HepG2 (cell line): Measurements from ENCODE around the gene CHPF. TPM values are rescaled to one million over a fixed set of nuclear protein-coding genes. Genes with fewer than 3 reads are reported as not detected.

Experiments
- BORCS8-MEF2B ChIP-seq: sonication (generic); formaldehyde crosslinking; IDR thresholded peaks from 2 replicates; pipeline ENCODE4 v1.8.0; 2022; ENCODE audit warnings: mild to moderate bottlenecking, missing genetic modification reagents
- CREB1 ChIP-seq, 2 experiments: fragments of 450-650 bp in 1 of 2; IDR thresholded peaks; 2 replicates each; pipeline ENCODE4 v1.6.1; 2016 to 2017; ENCODE audit warnings: control low read depth in 1 of 2, mild to moderate bottlenecking in 1 of 2, missing compliant biosample characterization in 1 of 2, missing genetic modification characterization in 1 of 2
- EP300 ChIP-seq, 3 experiments: sonication (generic) in 1 of 3; formaldehyde crosslinking in 1 of 3; IDR thresholded peaks; 2 replicates each; pipeline versions ENCODE4 v1.5.1 to v1.6.1; 2011 to 2020; ENCODE audit warnings: low read depth in 2 of 3, low read length in 2 of 3, borderline replicate concordance in 1 of 3, improper control_type of control experiment in 1 of 3, mild to moderate bottlenecking in 1 of 3, missing genetic modification reagents in 1 of 3, moderate library complexity in 1 of 3
- HDAC6 ChIP-seq: fragments of 200-600 bp; sonication (generic); IDR thresholded peaks from 2 replicates; pipeline ENCODE4 v1.7.0; 2017; ENCODE audit warnings: mild to moderate bottlenecking, antibody characterized with exemption, low read length, low read depth
- MIER2 ChIP-seq: IDR thresholded peaks from 2 replicates; pipeline ENCODE4 v1.6.1; 2016; ENCODE audit warnings: missing biosample characterization, missing genetic modification reagents
- POLR2AphosphoS2 ChIP-seq: IDR thresholded peaks from 2 replicates; pipeline ENCODE4 v1.6.1; 2011; ENCODE audit warnings: low read depth, low read length, improper control_type of control experiment
- RARA ChIP-seq: IDR thresholded peaks from 2 replicates; pipeline ENCODE4 v1.6.1; 2016; ENCODE audit warnings: missing genetic modification reagents, missing compliant biosample characterization
- RBAK ChIP-seq: sonication (generic); formaldehyde crosslinking; IDR thresholded peaks from 2 replicates; pipeline ENCODE4 v1.5.1; 2020; ENCODE audit warnings: mild to moderate bottlenecking, missing genetic modification reagents
- SAFB2 ChIP-seq: sonication (generic); formaldehyde crosslinking; IDR thresholded peaks from 2 replicates; pipeline ENCODE4 v1.5.1; 2020; ENCODE audit warnings: missing genetic modification reagents, low read depth, mild to moderate bottlenecking, borderline replicate concordance
- SMC3 ChIP-seq: IDR thresholded peaks from 2 replicates; pipeline ENCODE4 v1.6.1; 2011; ENCODE audit warnings: low read length, improper control_type of control experiment
- SP5 ChIP-seq: IDR thresholded peaks from 2 replicates; pipeline ENCODE4 v1.6.1; 2016; ENCODE audit warnings: low read depth, borderline replicate concordance
- SRSF4 ChIP-seq: fragments of 200-400 bp; formaldehyde crosslinking; IDR thresholded peaks from one replicate; pipeline ENCODE4 v1.6.1; 2018; ENCODE audit warnings: mild to moderate bottlenecking, low read depth, low read length, moderate library complexity; ENCODE audit not compliant: poor library complexity, severe bottlenecking
- ZFY ChIP-seq: sonication (generic); formaldehyde crosslinking; IDR thresholded peaks from 2 replicates; pipeline ENCODE4 v1.4.0; 2020; ENCODE audit warnings: missing genetic modification reagents
- ZNF331 ChIP-seq: sonication (generic); formaldehyde crosslinking; IDR thresholded peaks from 2 replicates; pipeline ENCODE4 v1.4.0; 2020; ENCODE audit warnings: missing genetic modification reagents
- ZNF530 ChIP-seq: sonication (generic); formaldehyde crosslinking; IDR thresholded peaks from 2 replicates; pipeline ENCODE4 v1.5.0; 2020; ENCODE audit warnings: low read depth, mild to moderate bottlenecking, missing genetic modification reagents
- ZNF709 ChIP-seq: sonication (generic); formaldehyde crosslinking; IDR thresholded peaks from 2 replicates; pipeline ENCODE4 v1.5.0; 2020; ENCODE audit warnings: mild to moderate bottlenecking, missing genetic modification reagents
- polyA plus RNA-seq, 8 experiments: library from polyadenylated mRNA; depleted of rRNA in 3 of 8; stranded (reverse) in 7 of 8; unstranded in 1 of 8; fragments of >200 nt; fragmentation: Illumina TruSeq in 4 of 8; extraction: Trizol in 4 of 8; gene quantifications; 2 replicates each; pipeline versions ENCODE4 v1.2.1 to v1.2.3, GENCODE V29; 2011 to 2016; ENCODE audit warnings: low read depth in 4 of 8, missing spikeins in 1 of 8, mixed read lengths in 1 of 8; ENCODE audit not compliant: insufficient read depth in 1 of 8
- total RNA-seq, 5 experiments: library from RNA; depleted of rRNA; stranded (reverse); fragments of >200 nt; fragmentation: Illumina TruSeq; extraction: Trizol; gene quantifications; 2 replicates each; pipeline ENCODE4 v1.2.3, GENCODE V29; 2016; ENCODE audit warnings: low read depth in 1 of 5
- TF ChIP-seq, protein P1 (sequence below): IDR thresholded peaks from 2 replicates; pipeline ENCODE4 v1.6.1; 2016
- TF ChIP-seq, protein P2 (sequence below): sonication (generic); formaldehyde crosslinking; IDR thresholded peaks from 2 replicates; pipeline ENCODE4 v1.5.1; 2020; ENCODE audit warnings: missing genetic modification reagents, mild to moderate bottlenecking, borderline replicate concordance
- TF ChIP-seq, protein P3 (sequence below): sonication (generic); formaldehyde crosslinking; IDR thresholded peaks from 2 replicates; pipeline ENCODE4 v1.9.0; 2021; ENCODE audit warnings: missing genetic modification reagents, borderline replicate concordance

Gene CHPF
- total and polyA plus RNA-seq, 2 of the 13 experiments (the other 11 are each of a cell fraction or from before 2014, with no cell fraction given), result 79.6 to 111 TPM

DNA sequence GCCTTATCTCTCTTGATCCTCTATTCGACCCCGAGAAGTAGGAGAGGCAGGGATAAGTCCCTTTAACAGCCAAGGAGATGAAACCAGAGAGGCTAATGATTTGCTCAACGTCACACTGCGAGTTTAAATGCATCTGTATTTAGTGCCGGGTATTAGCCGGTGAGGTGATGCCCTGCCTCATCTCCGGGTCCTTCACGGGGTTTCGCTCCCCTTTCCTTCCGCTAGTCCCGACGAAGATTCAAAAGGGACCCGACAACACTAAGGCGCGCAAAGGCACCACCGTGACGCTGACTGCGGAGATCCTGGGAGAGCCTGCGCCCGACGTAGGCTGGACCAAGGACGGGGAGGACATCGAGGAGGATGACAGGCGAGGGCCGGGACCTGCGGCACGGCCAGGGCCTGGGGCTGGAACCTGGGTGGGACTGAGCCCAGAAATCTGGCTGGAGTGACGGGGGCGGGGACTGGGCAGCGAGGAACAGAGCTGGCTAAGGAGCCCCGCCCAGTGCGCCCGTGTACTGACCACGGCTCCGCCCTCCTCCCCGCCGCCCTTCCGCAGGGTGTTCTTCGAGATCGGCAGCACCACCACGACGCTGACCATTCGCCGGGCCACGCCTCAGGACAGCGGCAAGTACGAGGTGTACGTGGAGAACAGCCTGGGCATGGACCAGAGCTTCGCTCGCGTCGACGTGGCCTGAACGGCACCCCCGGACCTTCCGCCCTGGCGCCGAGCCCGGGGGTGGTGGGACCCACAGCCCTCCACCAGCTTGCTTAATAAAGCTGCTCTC lies 45.9 kb downstream of the CHPF start (continued):
- TF ChIP-seq, protein P1, sequence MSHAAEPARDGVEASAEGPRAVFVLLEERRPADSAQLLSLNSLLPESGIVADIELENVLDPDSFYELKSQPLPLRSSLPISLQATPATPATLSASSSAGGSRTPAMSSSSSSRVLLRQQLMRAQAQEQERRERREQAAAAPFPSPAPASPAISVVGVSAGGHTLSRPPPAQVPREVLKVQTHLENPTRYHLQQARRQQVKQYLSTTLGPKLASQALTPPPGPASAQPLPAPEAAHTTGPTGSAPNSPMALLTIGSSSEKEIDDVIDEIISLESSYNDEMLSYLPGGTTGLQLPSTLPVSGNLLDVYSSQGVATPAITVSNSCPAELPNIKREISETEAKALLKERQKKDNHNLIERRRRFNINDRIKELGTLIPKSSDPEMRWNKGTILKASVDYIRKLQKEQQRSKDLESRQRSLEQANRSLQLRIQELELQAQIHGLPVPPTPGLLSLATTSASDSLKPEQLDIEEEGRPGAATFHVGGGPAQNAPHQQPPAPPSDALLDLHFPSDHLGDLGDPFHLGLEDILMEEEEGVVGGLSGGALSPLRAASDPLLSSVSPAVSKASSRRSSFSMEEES, result no peak
- TF ChIP-seq, protein P2, sequence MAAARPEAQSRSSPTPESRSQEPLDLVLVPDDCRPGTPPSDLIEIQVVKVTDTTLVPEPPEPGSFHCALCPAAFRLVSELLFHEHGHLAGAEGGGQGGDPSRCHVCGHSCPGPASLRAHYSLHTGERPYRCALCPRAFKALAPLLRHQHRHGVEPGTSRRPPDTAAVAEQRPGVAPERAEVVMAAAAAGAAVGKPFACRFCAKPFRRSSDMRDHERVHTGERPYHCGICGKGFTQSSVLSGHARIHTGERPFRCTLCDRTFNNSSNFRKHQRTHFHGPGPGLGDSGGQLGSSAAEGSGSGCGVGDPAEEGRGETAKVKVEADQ (CRISPR knock-in tag), result peak; percentile 16; the same call in 1 of the 2 replicates
- TF ChIP-seq EP300 (IDR thresholded peaks at IDR 0.05; ENCODE audit: low read depth in 2 of 2, low read length in 2 of 2), result no peak
- peak; percentile 45; the same call in 1 of the 2 replicates for TF ChIP-seq EP300 (CRISPR knock-in tag; IDR thresholded peaks at IDR 0.05; ENCODE audit: borderline replicate concordance)
- no peak for TF ChIP-seq MIER2 (CRISPR knock-in tag)
- no peak for TF ChIP-seq ZFY (CRISPR knock-in tag)
- no peak for TF ChIP-seq SRSF4
- peak; percentile 33 for TF ChIP-seq RARA (CRISPR knock-in tag)
- TF ChIP-seq SP5 (CRISPR knock-in tag), result peak; percentile 84
- no peak for TF ChIP-seq CREB1 (IDR thresholded peaks at IDR 0.05)
- no peak for TF ChIP-seq CREB1 (CRISPR knock-in tag; IDR thresholded peaks at IDR 0.05)
- TF ChIP-seq RBAK, result peak; percentile 26; the same call in 1 of the 2 replicates
- no peak for TF ChIP-seq SMC3
- TF ChIP-seq ZNF331 (CRISPR knock-in tag), result no peak; the same call in 1 of the 2 replicates
- TF ChIP-seq POLR2AphosphoS2, result no peak
- no peak for TF ChIP-seq ZNF530 (CRISPR knock-in tag)
- TF ChIP-seq HDAC6, result no peak
- 0 out of 2 replicates have a peak, but pooled peaks have one; percentile 78 for TF ChIP-seq SAFB2 (CRISPR knock-in tag)
- TF ChIP-seq BORCS8-MEF2B, result peak; percentile 25; the same call in 1 of the 2 replicates
- TF ChIP-seq, protein P3, sequence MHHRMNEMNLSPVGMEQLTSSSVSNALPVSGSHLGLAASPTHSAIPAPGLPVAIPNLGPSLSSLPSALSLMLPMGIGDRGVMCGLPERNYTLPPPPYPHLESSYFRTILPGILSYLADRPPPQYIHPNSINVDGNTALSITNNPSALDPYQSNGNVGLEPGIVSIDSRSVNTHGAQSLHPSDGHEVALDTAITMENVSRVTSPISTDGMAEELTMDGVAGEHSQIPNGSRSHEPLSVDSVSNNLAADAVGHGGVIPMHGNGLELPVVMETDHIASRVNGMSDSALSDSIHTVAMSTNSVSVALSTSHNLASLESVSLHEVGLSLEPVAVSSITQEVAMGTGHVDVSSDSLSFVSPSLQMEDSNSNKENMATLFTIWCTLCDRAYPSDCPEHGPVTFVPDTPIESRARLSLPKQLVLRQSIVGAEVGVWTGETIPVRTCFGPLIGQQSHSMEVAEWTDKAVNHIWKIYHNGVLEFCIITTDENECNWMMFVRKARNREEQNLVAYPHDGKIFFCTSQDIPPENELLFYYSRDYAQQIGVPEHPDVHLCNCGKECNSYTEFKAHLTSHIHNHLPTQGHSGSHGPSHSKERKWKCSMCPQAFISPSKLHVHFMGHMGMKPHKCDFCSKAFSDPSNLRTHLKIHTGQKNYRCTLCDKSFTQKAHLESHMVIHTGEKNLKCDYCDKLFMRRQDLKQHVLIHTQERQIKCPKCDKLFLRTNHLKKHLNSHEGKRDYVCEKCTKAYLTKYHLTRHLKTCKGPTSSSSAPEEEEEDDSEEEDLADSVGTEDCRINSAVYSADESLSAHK, result no peak
- TF ChIP-seq ZNF709, result peak; percentile 94; the same call in 1 of the 2 replicates
